ENCODE data around the gene SLC39A5.

Gene SLC39A5

DNA sequence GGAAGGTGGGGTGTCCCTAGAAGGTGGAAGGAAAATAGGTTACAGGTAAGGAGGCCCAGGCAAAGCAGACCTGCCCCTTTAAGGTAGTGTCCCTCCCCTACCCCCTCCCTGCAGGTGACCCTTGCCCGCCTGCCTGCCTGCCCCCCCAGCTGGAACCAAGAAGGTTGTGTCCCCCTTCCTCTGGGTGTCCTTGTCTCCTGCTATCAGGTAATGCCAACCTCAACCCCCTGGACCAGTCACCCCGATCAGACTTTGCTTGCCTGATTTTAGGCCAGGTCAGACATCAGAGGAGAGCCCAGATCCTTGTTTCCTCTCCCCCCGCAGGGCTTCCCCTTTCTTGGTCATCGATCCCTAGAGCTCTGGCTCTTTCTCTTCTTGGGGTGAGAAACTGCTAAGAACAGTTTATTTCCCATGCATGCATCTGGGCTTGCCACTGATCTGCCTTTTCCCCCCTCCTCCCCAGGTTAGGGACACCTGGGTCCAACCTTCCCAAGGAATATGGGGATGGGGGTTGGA, at the start of gene SLC39A5:
TSS of gene SLC39A5 (plus strand) at position 136 of the 516 bp plus-strand sequence. CDS start 1,224 bp downstream, outside the sequence.
- no peak for DNase-seq
- peaks cover 0 to 32% (median 0%) of the 10 kb centered on the region in 3 donors for H3K36me3 ChIP-seq
- intact Hi-C loops (cut with DNase I; ENCODE audit: low total_unique reads): no loop called here
- no peak within 1 kb of the TSS for H3K4me3 ChIP-seq
- H3K4me1 ChIP-seq: peaks cover 0 to 6% (median 4%) of the 10 kb centered on the region in 4 donors
- no peaks in the 10 kb centered on the region for H3K9me3 ChIP-seq
- no peak for TF ChIP-seq CTCF (IDR thresholded peaks at IDR 0.05)
- H3K27me3 ChIP-seq: no peaks in the 10 kb centered on the region
- no peak within 1 kb of the TSS for H3K27ac ChIP-seq

GRCh38 chr12:56186957-56187356, 42.9 kb upstream of the SLC39A5 start:
- peak overlapping the region in 1 of 2 donors; percentile 99 for H3K27ac ChIP-seq
- no peak for TF ChIP-seq CTCF (IDR thresholded peaks at IDR 0.05)
- H3K36me3 ChIP-seq: peaks cover 38 to 51% (median 48%) of the 10 kb centered on the region in 3 donors
- no peaks in the 10 kb centered on the region for H3K9me3 ChIP-seq
- peak in 1 of 2 donors; percentile 51 for DNase-seq
- no peaks in the 10 kb centered on the region for H3K27me3 ChIP-seq
- H3K4me1 ChIP-seq: peaks cover 0 to 28% (median 23%) of the 10 kb centered on the region in 4 donors
- no peak overlapping the region for H3K4me3 ChIP-seq
- intact Hi-C loops (cut with DNase I; ENCODE audit: low total_unique reads): no loop called here

- TF ChIP-seq CTCF (IDR thresholded peaks at IDR 0.05): no peak
- H3K36me3 ChIP-seq: peaks cover 27 to 40% (median 35%) of the 10 kb centered on the region in 3 donors
- H3K4me3 ChIP-seq: peak overlapping the region; percentile 92 to 95
- H3K27ac ChIP-seq: peak overlapping the region; percentile 94 to 99
- intact Hi-C loops (cut with DNase I; ENCODE audit: low total_unique reads): loop anchor here (2.0 kb wide), 1 partner anchor 61 kb away; no protein-coding TSS in a partner anchor
- H3K4me1 ChIP-seq: peaks cover 0 to 28% (median 23%) of the 10 kb centered on the region in 4 donors
- H3K9me3 ChIP-seq: no peaks in the 10 kb centered on the region
- no peaks in the 10 kb centered on the region for H3K27me3 ChIP-seq
- no peak for DNase-seq
Measured at GRCh38 chr12:56188131-56188777, 41.6 kb upstream of the SLC39A5 start.

- H3K4me3 ChIP-seq: peak overlapping the region; percentile 92 to 95
- peaks cover 0 to 28% (median 23%) of the 10 kb centered on the region in 4 donors for H3K4me1 ChIP-seq
- H3K27ac ChIP-seq: peak overlapping the region; percentile 94 to 99
- no peaks in the 10 kb centered on the region for H3K9me3 ChIP-seq
- no peaks in the 10 kb centered on the region for H3K27me3 ChIP-seq
- intact Hi-C loops (cut with DNase I; ENCODE audit: low total_unique reads): loop anchor here (2.0 kb wide), 1 partner anchor 62 kb away; no protein-coding TSS in a partner anchor
- no peak for TF ChIP-seq CTCF (IDR thresholded peaks at IDR 0.05)
- no peak for DNase-seq
- H3K36me3 ChIP-seq: peaks cover 22 to 35% (median 30%) of the 10 kb centered on the region in 3 donors
Measured at GRCh38 chr12:56188778-56189098, 41.1 kb upstream of the SLC39A5 start.

- Histone ChIP-seq H3K4me1 (peaks cover 0 to 28% (median 23%) of the 10 kb centered on the region in 4 donors), H3K36me3 (peaks cover 17 to 30% (median 25%) of the 10 kb centered on the region in 3 donors), H3K9me3 (no peaks in the 10 kb centered on the region), H3K27ac (peak within 1 kb of the TSS; percentile 94 to 99), H3K27me3 (no peaks in the 10 kb centered on the region), H3K4me3 (peak within 1 kb of the TSS; percentile 92 to 95)
- peak; percentile 86 to 95 for DNase-seq
- TF ChIP-seq CTCF (IDR thresholded peaks at IDR 0.05): peak; percentile 60 to 94
- intact Hi-C loops (cut with DNase I; ENCODE audit: low total_unique reads): loop anchor here (2.0 kb wide), 1 partner anchor 63 kb away; no protein-coding TSS in a partner anchor
Measured at GRCh38 chr12:56189099-56189917, 40.5 kb upstream of the SLC39A5 start, which contains the start of gene SMARCC2. Gene SMARCC2 (minus strand): TSS chr12:56189483. CDS start chr12:56189461, 22 bp downstream.
